NCI-H524 (cell line): ENCODE results near the gene VSTM5.

Source experiments
- DNase-seq, 2 experiments: peaks; one replicate each; lab custom pipeline; 2025; lab: John Stamatoyannopoulos, UW

The VSTM5 gene

GRCh38 chr11:93842461-93842860, 8.0 kb downstream of the VSTM5 start:
- no peak for DNase-seq

GRCh38 chr11:93842034-93842433, 8.4 kb downstream of the VSTM5 start:
- DNase-seq = no peak

- DNase-seq = no peak
These were observed 9.0 kb downstream of the VSTM5 start for GRCh38 chr11:93841446-93841845.

- DNase-seq = no peak
These were observed 9.4 kb downstream of the VSTM5 start for GRCh38 chr11:93840981-93841380.

- DNase-seq = no peak
These were observed 10.2 kb downstream of the VSTM5 start for GRCh38 chr11:93840180-93840579.

GRCh38 chr11:93838967-93839366, 11.5 kb downstream of the VSTM5 start:
- no peak for DNase-seq

GRCh38 chr11:93832780-93833179, 17.6 kb downstream of the VSTM5 start:
- DNase-seq = no peak

GRCh38 chr11:93831343-93832127, 18.9 kb downstream of the VSTM5 start:
- no peak for DNase-seq

GRCh38 chr11:93829598-93829997, 20.8 kb downstream of the VSTM5 start:
- no peak for DNase-seq

GRCh38 chr11:93827363-93827762, 23.1 kb downstream of the VSTM5 start:
- no peak for DNase-seq

- DNase-seq = no peak
These were observed 27.2 kb downstream of the VSTM5 start for GRCh38 chr11:93823210-93823609.

GRCh38 chr11:93822359-93822758, 28.1 kb downstream of the VSTM5 start:
- no peak for DNase-seq

GRCh38 chr11:93821617-93822016, 28.8 kb downstream of the VSTM5 start:
- DNase-seq = no peak

- DNase-seq = no peak
These were observed 29.6 kb downstream of the VSTM5 start for GRCh38 chr11:93820847-93821246.

- peak in 1 of 2 experiments; percentile 16 for DNase-seq
These were observed 30.3 kb downstream of the VSTM5 start for GRCh38 chr11:93819966-93820695.

GRCh38 chr11:93817426-93818348, 32.7 kb downstream of the VSTM5 start:
- no peak for DNase-seq

- no peak for DNase-seq
These were observed 35.3 kb downstream of the VSTM5 start for GRCh38 chr11:93814966-93815633.

GRCh38 chr11:93813974-93814373, 36.4 kb downstream of the VSTM5 start:
- DNase-seq = no peak

GRCh38 chr11:93807980-93808379, 42.4 kb downstream of the VSTM5 start:
- DNase-seq = no peak

- no peak for DNase-seq
These were observed 45.5 kb downstream of the VSTM5 start for GRCh38 chr11:93804879-93805278.

GRCh38 chr11:93801366-93801765, 49.1 kb downstream of the VSTM5 start:
- no peak for DNase-seq
